GM21390 (cell line): ENCODE data around the gene ABCA7.

Experiments
- ATAC-seq: cut with Tn5 transposase; IDR thresholded peaks from one replicate; pipeline ENCODE4 v1.9.1; 2021; ENCODE audit not compliant: unreplicated experiment

Gene ABCA7

GRCh38 chr19:1086613-1087012, 46.7 kb downstream of the ABCA7 start:
- ATAC-seq = no peak

GRCh38 chr19:1087813-1088415, 48.0 kb downstream of the ABCA7 start:
- ATAC-seq = no peak

GRCh38 chr19:1088416-1089010, 48.6 kb downstream of the ABCA7 start:
- no peak for ATAC-seq

- no peak for ATAC-seq
Observed at GRCh38 chr19:1089126-1089771, 49.3 kb downstream of the ABCA7 start.

GRCh38 chr19:1089891-1090290, 50.0 kb downstream of the ABCA7 start:
- ATAC-seq = no peak

GRCh38 chr19:1090731-1091543, 51.0 kb downstream of the ABCA7 start:
- no peak for ATAC-seq

GRCh38 chr19:1091544-1092175, 51.8 kb downstream of the ABCA7 start:
- no peak for ATAC-seq

GRCh38 chr19:1093330-1093729, 53.4 kb downstream of the ABCA7 start:
- ATAC-seq = no peak

GRCh38 chr19:1093811-1094553, 54.1 kb downstream of the ABCA7 start:
- ATAC-seq = no peak

- ATAC-seq = no peak
Observed at GRCh38 chr19:1094655-1094977, 54.7 kb downstream of the ABCA7 start.

GRCh38 chr19:1094978-1095701, 55.2 kb downstream of the ABCA7 start, which contains the start of gene POLR2E:
Gene POLR2E (minus strand): TSS chr19:1095375. CDS start chr19:1095315, 60 bp downstream.
- peak; percentile 70 for ATAC-seq

- ATAC-seq = no peak
Observed at GRCh38 chr19:1097810-1098176, 57.9 kb downstream of the ABCA7 start.

- ATAC-seq = no peak
Observed at GRCh38 chr19:1098177-1099051, 58.5 kb downstream of the ABCA7 start.

GRCh38 chr19:1101337-1101698, 61.4 kb downstream of the ABCA7 start:
- ATAC-seq = no peak

GRCh38 chr19:1102407-1103131, 62.7 kb downstream of the ABCA7 start:
- ATAC-seq = no peak

- ATAC-seq = no peak
Observed at GRCh38 chr19:1103132-1103707, 63.3 kb downstream of the ABCA7 start.

GRCh38 chr19:1103708-1104310, 63.9 kb downstream of the ABCA7 start, which contains the start of gene GPX4:
Gene GPX4 (plus strand): TSS chr19:1103994. CDS start chr19:1104044, 50 bp downstream.
- peak; percentile 56 for ATAC-seq
